Measurements from ENCODE around the gene TNS1. TPM values are rescaled to one million over a fixed set of nuclear protein-coding genes. Genes with fewer than 3 reads are reported as not detected.

TNS1 gene
- total RNA-seq, 2 donors from 2014 or later = 3.3 to 4.2 TPM

- Mint-ChIP-seq H3K4me3 (no peak overlapping the region), H3K4me1 (peaks cover 6% of the 10 kb centered on the region)
These were observed 22.2 kb downstream of the TNS1 start for GRCh38 chr2:217980591-217980990.

GRCh38 chr2:217980036-217980435, 22.8 kb downstream of the TNS1 start:
- Mint-ChIP-seq H3K9me3 (no peaks in the 10 kb centered on the region), H3K27ac (no peak overlapping the region), H3K27me3 (ENCODE audit: insufficient read depth) (peaks cover 12% of the 10 kb centered on the region), H3K4me1 (peaks cover 6% of the 10 kb centered on the region), H3K4me3 (no peak overlapping the region), H3K36me3 (ENCODE audit: low read depth) (no peaks in the 10 kb centered on the region)
- TF ChIP-seq, protein P1, sequence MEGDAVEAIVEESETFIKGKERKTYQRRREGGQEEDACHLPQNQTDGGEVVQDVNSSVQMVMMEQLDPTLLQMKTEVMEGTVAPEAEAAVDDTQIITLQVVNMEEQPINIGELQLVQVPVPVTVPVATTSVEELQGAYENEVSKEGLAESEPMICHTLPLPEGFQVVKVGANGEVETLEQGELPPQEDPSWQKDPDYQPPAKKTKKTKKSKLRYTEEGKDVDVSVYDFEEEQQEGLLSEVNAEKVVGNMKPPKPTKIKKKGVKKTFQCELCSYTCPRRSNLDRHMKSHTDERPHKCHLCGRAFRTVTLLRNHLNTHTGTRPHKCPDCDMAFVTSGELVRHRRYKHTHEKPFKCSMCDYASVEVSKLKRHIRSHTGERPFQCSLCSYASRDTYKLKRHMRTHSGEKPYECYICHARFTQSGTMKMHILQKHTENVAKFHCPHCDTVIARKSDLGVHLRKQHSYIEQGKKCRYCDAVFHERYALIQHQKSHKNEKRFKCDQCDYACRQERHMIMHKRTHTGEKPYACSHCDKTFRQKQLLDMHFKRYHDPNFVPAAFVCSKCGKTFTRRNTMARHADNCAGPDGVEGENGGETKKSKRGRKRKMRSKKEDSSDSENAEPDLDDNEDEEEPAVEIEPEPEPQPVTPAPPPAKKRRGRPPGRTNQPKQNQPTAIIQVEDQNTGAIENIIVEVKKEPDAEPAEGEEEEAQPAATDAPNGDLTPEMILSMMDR (conservative IDR thresholded peaks at IDR 0.05) = no peak
- no peak overlapping the region for H3K9ac ChIP-seq (ENCODE audit: extremely low read depth, low read length, poor library complexity, severe bottlenecking)
- peaks cover 28% of the 10 kb centered on the region for H3K27me3 ChIP-seq (ENCODE audit: control insufficient read depth, insufficient read depth, low read length, poor library complexity, severe bottlenecking)
- H3K27ac ChIP-seq (ENCODE audit: low read depth, low read length) = no peak overlapping the region
- H3K9me3 ChIP-seq (ENCODE audit: control insufficient read depth, low read length) = no peaks in the 10 kb centered on the region
- no peaks in the 10 kb centered on the region for H3K36me3 ChIP-seq (ENCODE audit: control insufficient read depth, insufficient read depth, low read length)
- H3K4me1 ChIP-seq (ENCODE audit: control insufficient read depth, insufficient read depth, low read length) = no peaks in the 10 kb centered on the region
- 76% methylated on average over 5 of the region's 5 CpGs; no CpG with 5 or more reads in 1 of the 2 experiments for WGBS, 2 experiments (ENCODE audit: insufficient coverage in 1 of 2, insufficient read length in 1 of 2)
- no peak for DNase-seq
- no peak overlapping the region for H3K4me3 ChIP-seq (ENCODE audit: low read length)

More at GRCh38 chr2:217980591-217980990, 22.2 kb downstream of the TNS1 start:
- Histone ChIP-seq H3K9me3 (ENCODE audit: control insufficient read depth, low read length) (no peaks in the 10 kb centered on the region), H3K4me3 (ENCODE audit: low read length) (no peak overlapping the region), H3K27ac (ENCODE audit: low read depth, low read length) (no peak overlapping the region), H3K36me3 (ENCODE audit: control insufficient read depth, insufficient read depth, low read length) (no peaks in the 10 kb centered on the region), H3K9ac (ENCODE audit: extremely low read depth, low read length, poor library complexity, severe bottlenecking) (no peak overlapping the region), H3K4me1 (ENCODE audit: control insufficient read depth, insufficient read depth, low read length) (no peaks in the 10 kb centered on the region), H3K27me3 (ENCODE audit: control insufficient read depth, insufficient read depth, low read length, poor library complexity, severe bottlenecking) (peaks cover 28% of the 10 kb centered on the region)
- TF ChIP-seq, protein P1 (conservative IDR thresholded peaks at IDR 0.05) = no peak
- Mint-ChIP-seq H3K27ac (no peak overlapping the region), H3K27me3 (ENCODE audit: insufficient read depth) (peaks cover 12% of the 10 kb centered on the region), H3K9me3 (no peaks in the 10 kb centered on the region), H3K36me3 (ENCODE audit: low read depth) (no peaks in the 10 kb centered on the region)
- 90 to 95% methylated on average over 5 to 6 of the region's 6 CpGs for WGBS, 2 experiments (ENCODE audit: insufficient coverage in 1 of 2, insufficient read length in 1 of 2)
- DNase-seq = no peak

- Histone ChIP-seq H3K4me3 (ENCODE audit: low read length) (peak overlapping the region; percentile 76), H3K36me3 (ENCODE audit: control insufficient read depth, insufficient read depth, low read length) (no peaks in the 10 kb centered on the region), H3K27ac (ENCODE audit: low read depth, low read length) (no peak overlapping the region), H3K9ac (ENCODE audit: extremely low read depth, low read length, poor library complexity, severe bottlenecking) (peak overlapping the region; percentile 11), H3K27me3 (ENCODE audit: control insufficient read depth, insufficient read depth, low read length, poor library complexity, severe bottlenecking) (peaks cover 28% of the 10 kb centered on the region), H3K4me1 (ENCODE audit: control insufficient read depth, insufficient read depth, low read length) (no peaks in the 10 kb centered on the region), H3K9me3 (ENCODE audit: control insufficient read depth, low read length) (no peaks in the 10 kb centered on the region)
- H3K36me3 Mint-ChIP-seq (ENCODE audit: low read depth) = no peaks in the 10 kb centered on the region
- DNase-seq = peak; percentile 76
- 23 to 51% methylated on average over 5 to 10 of the region's 10 CpGs for WGBS, 2 experiments (ENCODE audit: insufficient coverage in 1 of 2, insufficient read length in 1 of 2)
- peaks cover 12% of the 10 kb centered on the region for H3K27me3 Mint-ChIP-seq (ENCODE audit: insufficient read depth)
- H3K9me3 Mint-ChIP-seq = no peaks in the 10 kb centered on the region
- TF ChIP-seq, protein P1 (conservative IDR thresholded peaks at IDR 0.05) = no peak
- H3K4me1 Mint-ChIP-seq = peaks cover 6% of the 10 kb centered on the region
- peak overlapping the region; percentile 40 for H3K27ac Mint-ChIP-seq
- no peak overlapping the region for H3K4me3 Mint-ChIP-seq
These were observed 23.5 kb downstream of the TNS1 start for GRCh38 chr2:217979151-217979811.
